ENCODE measurements around the gene USP49.

- no peak for TF ChIP-seq POLR2AphosphoS5 (IDR thresholded peaks at IDR 0.05)
- TF ChIP-seq, protein P1, sequence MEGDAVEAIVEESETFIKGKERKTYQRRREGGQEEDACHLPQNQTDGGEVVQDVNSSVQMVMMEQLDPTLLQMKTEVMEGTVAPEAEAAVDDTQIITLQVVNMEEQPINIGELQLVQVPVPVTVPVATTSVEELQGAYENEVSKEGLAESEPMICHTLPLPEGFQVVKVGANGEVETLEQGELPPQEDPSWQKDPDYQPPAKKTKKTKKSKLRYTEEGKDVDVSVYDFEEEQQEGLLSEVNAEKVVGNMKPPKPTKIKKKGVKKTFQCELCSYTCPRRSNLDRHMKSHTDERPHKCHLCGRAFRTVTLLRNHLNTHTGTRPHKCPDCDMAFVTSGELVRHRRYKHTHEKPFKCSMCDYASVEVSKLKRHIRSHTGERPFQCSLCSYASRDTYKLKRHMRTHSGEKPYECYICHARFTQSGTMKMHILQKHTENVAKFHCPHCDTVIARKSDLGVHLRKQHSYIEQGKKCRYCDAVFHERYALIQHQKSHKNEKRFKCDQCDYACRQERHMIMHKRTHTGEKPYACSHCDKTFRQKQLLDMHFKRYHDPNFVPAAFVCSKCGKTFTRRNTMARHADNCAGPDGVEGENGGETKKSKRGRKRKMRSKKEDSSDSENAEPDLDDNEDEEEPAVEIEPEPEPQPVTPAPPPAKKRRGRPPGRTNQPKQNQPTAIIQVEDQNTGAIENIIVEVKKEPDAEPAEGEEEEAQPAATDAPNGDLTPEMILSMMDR (IDR thresholded peaks at IDR 0.05) = no peak
- no peak for TF ChIP-seq POLR2A (IDR thresholded peaks at IDR 0.05)
These were observed 123.9 kb downstream of the USP49 start for GRCh38 chr6:41771058-41771983.
